ENCODE measurements around the gene CLNS1A. TPM values are rescaled to one million over a fixed set of nuclear protein-coding genes. Genes with fewer than 3 reads are reported as not detected.

Gene CLNS1A
- total RNA-seq, 1 experiment from 2014 or later = 190 TPM

DNA sequence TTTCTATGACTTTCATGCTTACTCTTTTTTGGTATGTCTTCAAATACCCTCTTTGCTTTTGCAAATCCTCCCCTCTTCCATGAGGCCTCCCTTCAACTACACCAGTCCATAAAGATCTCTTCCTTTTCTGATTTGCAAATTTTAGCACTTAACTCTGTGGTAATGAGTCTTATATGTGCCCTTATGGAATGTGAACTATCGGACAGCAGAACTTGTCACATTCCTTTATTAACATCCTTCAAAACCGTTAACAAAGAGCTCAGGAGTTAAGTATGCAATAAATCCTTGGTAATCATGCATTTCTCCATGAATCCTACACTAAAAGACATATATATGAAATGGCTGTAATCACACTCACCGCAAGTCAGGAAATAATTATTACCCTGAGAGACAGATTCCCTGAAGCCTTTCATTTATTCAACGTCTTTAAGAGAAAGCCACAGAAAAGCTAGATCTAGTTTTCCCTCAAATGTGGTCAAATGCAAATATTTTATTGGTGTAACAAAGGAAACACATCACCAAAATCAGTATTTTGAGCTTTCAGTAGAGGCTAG is 7.4 kb downstream of the CLNS1A start:
- Histone ChIP-seq H2AFZ (no peak overlapping the region), H3K4me2 (no peak overlapping the region), H3K9me2 (ENCODE audit: insufficient read depth) (no peaks in the 10 kb centered on the region), H3K4me3 (no peak overlapping the region), H4K20me1 (ENCODE audit: insufficient read depth) (peaks cover 76% of the 10 kb centered on the region), H3K27me3 (ENCODE audit: insufficient read depth, low read depth) (no peaks in the 10 kb centered on the region), H3K79me2 (ENCODE audit: low read depth) (peaks cover 73% of the 10 kb centered on the region), H3K4me1 (replicated peaks; ENCODE audit: insufficient read depth) (no peaks in the 10 kb centered on the region), H3F3A (ENCODE audit: insufficient read depth, low read depth) (0 out of 2 replicates have a peak, but pooled peaks cover 3% of the 10 kb centered on the region), H3K9me3 (ENCODE audit: insufficient read depth, low read depth) (no peaks in the 10 kb centered on the region), H3K36me3 (ENCODE audit: low read depth) (peaks cover 53% of the 10 kb centered on the region), H3K27ac (no peak overlapping the region)
- TF ChIP-seq, protein P1, sequence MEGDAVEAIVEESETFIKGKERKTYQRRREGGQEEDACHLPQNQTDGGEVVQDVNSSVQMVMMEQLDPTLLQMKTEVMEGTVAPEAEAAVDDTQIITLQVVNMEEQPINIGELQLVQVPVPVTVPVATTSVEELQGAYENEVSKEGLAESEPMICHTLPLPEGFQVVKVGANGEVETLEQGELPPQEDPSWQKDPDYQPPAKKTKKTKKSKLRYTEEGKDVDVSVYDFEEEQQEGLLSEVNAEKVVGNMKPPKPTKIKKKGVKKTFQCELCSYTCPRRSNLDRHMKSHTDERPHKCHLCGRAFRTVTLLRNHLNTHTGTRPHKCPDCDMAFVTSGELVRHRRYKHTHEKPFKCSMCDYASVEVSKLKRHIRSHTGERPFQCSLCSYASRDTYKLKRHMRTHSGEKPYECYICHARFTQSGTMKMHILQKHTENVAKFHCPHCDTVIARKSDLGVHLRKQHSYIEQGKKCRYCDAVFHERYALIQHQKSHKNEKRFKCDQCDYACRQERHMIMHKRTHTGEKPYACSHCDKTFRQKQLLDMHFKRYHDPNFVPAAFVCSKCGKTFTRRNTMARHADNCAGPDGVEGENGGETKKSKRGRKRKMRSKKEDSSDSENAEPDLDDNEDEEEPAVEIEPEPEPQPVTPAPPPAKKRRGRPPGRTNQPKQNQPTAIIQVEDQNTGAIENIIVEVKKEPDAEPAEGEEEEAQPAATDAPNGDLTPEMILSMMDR (conservative IDR thresholded peaks at IDR 0.05) = no peak
- TF ChIP-seq EZH2 (IDR thresholded peaks at IDR 0.05; ENCODE audit: low read depth) = no peak
- intact Hi-C loops (cut with micrococcal nuclease; ENCODE audit: unreplicated experiment) = no loop called here
- DNase-seq = no peak
- CTCF ChIA-PET = interaction anchor here (0.7 kb wide), 1 partner anchor 11 kb away, joined by 3 read pairs; no protein-coding TSS in a partner anchor
- POLR2A ChIA-PET (ENCODE audit: unreplicated experiment) = interaction anchor here (0.6 kb wide), 2 partner anchors 11 to 73 kb away, joined by 3 to 6 read pairs; no protein-coding TSS in a partner anchor
- no TSS peak for BruUV-seq (replicated peaks)

DNA sequence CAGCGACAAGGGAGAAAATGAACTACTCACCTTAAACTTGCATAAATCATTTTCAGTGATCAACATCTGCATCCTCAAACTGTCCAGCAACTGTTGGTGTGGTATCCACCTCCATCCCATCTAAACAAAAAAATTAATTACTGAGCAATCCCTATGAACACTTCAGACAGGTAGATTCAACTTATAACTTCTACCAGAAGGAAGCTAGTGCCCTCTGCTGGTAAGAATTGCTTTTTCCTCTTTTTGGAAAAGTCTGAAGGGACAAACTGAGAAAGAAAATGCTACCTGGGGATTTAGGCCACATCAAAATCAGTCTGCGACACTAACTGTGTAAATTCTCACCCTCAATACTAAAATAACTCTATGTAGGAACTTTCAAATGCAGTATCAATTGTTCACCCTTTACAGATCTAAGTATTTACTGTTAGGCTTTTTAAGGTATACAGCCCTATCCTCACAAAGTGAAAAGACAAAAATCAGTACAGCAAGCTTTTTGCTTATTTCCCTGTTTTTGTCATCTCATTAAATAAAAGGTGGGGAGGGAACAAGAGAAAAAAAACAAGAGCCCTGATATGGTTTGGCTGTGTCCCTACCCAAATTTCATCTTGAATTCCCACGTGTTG is 17.9 kb downstream of the CLNS1A start:
- Histone ChIP-seq H3K9me2 (ENCODE audit: insufficient read depth) (no peaks in the 10 kb centered on the region), H3K4me3 (no peak overlapping the region), H3K4me2 (no peak overlapping the region), H3K27ac (no peak overlapping the region), H3F3A (ENCODE audit: insufficient read depth, low read depth) (peaks cover 30% of the 10 kb centered on the region), H3K27me3 (ENCODE audit: insufficient read depth, low read depth) (no peaks in the 10 kb centered on the region), H2AFZ (no peak overlapping the region), H3K9me3 (ENCODE audit: insufficient read depth, low read depth) (no peaks in the 10 kb centered on the region), H4K20me1 (ENCODE audit: insufficient read depth) (peaks cover 20% of the 10 kb centered on the region; the same call in 1 of the 2 replicates), H3K79me2 (ENCODE audit: low read depth) (no peaks in the 10 kb centered on the region), H3K36me3 (ENCODE audit: low read depth) (peaks cover 72% of the 10 kb centered on the region), H3K4me1 (replicated peaks; ENCODE audit: insufficient read depth) (no peaks in the 10 kb centered on the region)
- ChIA-PET CTCF (interaction anchor here (0.5 to 1.1 kb wide), 3 partner anchors 11 to 493 kb away, joined by 3 to 10 read pairs (median 3); no protein-coding TSS in a partner anchor), POLR2A (ENCODE audit: unreplicated experiment) (interaction anchor here (0.6 kb wide), 1 partner anchor 11 kb away, joined by 6 read pairs; no protein-coding TSS in a partner anchor)
- TF ChIP-seq EZH2 (IDR thresholded peaks at IDR 0.05; ENCODE audit: low read depth) = no peak
- TF ChIP-seq, protein P1 (conservative IDR thresholded peaks at IDR 0.05) = peak; percentile 96
- peak; percentile 29 to 56 for DNase-seq
- no TSS peak for BruUV-seq (replicated peaks)
- intact Hi-C loops (cut with micrococcal nuclease; ENCODE audit: unreplicated experiment) = loop anchor here (1.0 to 5.0 kb wide), 5 partner anchors 71 to 572 kb away; partner anchors contain the start of gene CAPN5

DNA sequence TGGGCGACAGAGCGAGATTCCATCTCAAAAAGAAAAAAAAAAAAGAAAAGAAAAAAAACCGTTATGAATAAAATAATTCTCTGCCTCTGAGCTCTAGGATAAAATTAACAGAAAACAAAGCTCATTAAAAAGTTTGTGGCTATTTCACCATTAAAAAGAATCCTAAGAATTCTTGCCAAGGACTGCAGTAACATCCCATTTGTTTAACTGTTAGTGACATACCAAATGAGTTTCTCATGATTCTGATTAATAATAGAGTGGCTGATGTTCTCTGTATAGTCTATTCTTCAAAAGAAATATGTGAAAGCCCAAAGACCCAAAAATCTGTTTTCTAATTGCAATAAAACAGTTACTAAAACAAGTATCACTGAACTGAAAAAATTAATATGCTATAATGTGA is 19.7 kb downstream of the CLNS1A start:
- ChIA-PET CTCF (interaction anchor here (0.7 kb wide), 1 partner anchor 327 kb away, joined by 3 read pairs; no protein-coding TSS in a partner anchor), POLR2A (ENCODE audit: unreplicated experiment) (no interaction called here)
- no peaks in the 10 kb centered on the region for H3K4me1 ChIP-seq (replicated peaks; ENCODE audit: insufficient read depth)
- intact Hi-C loops (cut with micrococcal nuclease; ENCODE audit: unreplicated experiment) = loop anchor here (2.0 to 5.0 kb wide), 2 partner anchors 69 to 551 kb away; partner anchors contain the start of gene CAPN5
- no peak overlapping the region for H3K4me3 ChIP-seq
- no peak overlapping the region for H3K27ac ChIP-seq
- no peak overlapping the region for H2AFZ ChIP-seq
- no peak for TF ChIP-seq EZH2 (IDR thresholded peaks at IDR 0.05; ENCODE audit: low read depth)
- TF ChIP-seq, protein P1 (conservative IDR thresholded peaks at IDR 0.05) = no peak
- no peak overlapping the region for H3K4me2 ChIP-seq
- DNase-seq = no peak
- no peaks in the 10 kb centered on the region for H3K9me3 ChIP-seq (ENCODE audit: insufficient read depth, low read depth)
- peaks cover 24% of the 10 kb centered on the region for H3F3A ChIP-seq (ENCODE audit: insufficient read depth, low read depth)
- peaks cover 71% of the 10 kb centered on the region for H3K36me3 ChIP-seq (ENCODE audit: low read depth)
- peaks cover 19% of the 10 kb centered on the region; the same call in 1 of the 2 replicates for H4K20me1 ChIP-seq (ENCODE audit: insufficient read depth)
- no peaks in the 10 kb centered on the region for H3K79me2 ChIP-seq (ENCODE audit: low read depth)
- no TSS peak for BruUV-seq (replicated peaks)
- H3K27me3 ChIP-seq (ENCODE audit: insufficient read depth, low read depth) = no peaks in the 10 kb centered on the region
- H3K9me2 ChIP-seq (ENCODE audit: insufficient read depth) = no peaks in the 10 kb centered on the region
